GM12878 (cell line): Measurements from ENCODE around the gene ITK. TPM values are rescaled to one million over a fixed set of nuclear protein-coding genes. Genes with fewer than 3 reads are reported as not detected.

ENCODE experiments used
- ATAC-seq: fragments of 200-7000 bp; cut with Tn5 transposase; 3 replicates; pipeline ENCODE4 v1.9.1; 2020; ENCODE audit warnings: mild to moderate bottlenecking, moderate library complexity
- BruUV-seq: library from RNA; stranded (reverse); fragments of 400-500 nt; replicated peaks from 2 replicates; lab custom pipeline; 2021; lab: Mats Ljungman, UMichigan
- CTCF ChIA-PET: fragments of 300-600 bp; sonication (Branson Sonifier 250); formaldehyde crosslinking; extraction: SDS; loops from one replicate; lab custom pipeline; 2021; ENCODE audit warnings: inconsistent platforms; lab: Yijun Ruan, JAX
- POLR2A ChIA-PET: fragments of 350-600 bp; formaldehyde crosslinking; extraction: SDS; loops from one replicate; lab custom pipeline; 2021; ENCODE audit warnings: inconsistent platforms; lab: Charles Lee
- RAD21 ChIA-PET: fragments of 300-600 bp; sonication (Branson Sonifier 250); formaldehyde crosslinking; loops from one replicate; lab custom pipeline; 2023; ENCODE audit warnings: antibody characterized with exemption; ENCODE audit not compliant: unreplicated experiment; lab: Charles Lee
- SMC1A ChIA-PET: fragments of 300-600 bp; sonication (Branson Sonifier 250); formaldehyde crosslinking; loops from one replicate; lab custom pipeline; 2023; ENCODE audit not compliant: unreplicated experiment, uncharacterized antibody; lab: Charles Lee
- DNase-seq: peaks from one replicate; pipeline ENCODE4 v3.0.0-alpha.2; 2011; ENCODE audit warnings: low read depth, low spot score
- FAIRE-seq: peaks from 3 replicates; lab custom pipeline; 2011; peaks lifted over from hg19 to GRCh38; lab: Jason Lieb, UNC
- H2AFZ ChIP-seq: 2 replicates; pipeline ENCODE4 v1.6.0; 2011; ENCODE audit warnings: low read depth, low read length, control low read depth; ENCODE audit not compliant: control insufficient read depth
- H3K27ac ChIP-seq: 2 replicates; pipeline ENCODE4 v1.5.1; 2011; ENCODE audit warnings: control low read depth; ENCODE audit not compliant: control insufficient read depth, insufficient read depth
- H3K27me3 ChIP-seq, 2 experiments: replicated peaks in 1 of 2; 2 replicates each; pipeline versions ENCODE4 v1.6.0 to v1.6.1; 2011; ENCODE audit warnings: low read length in 1 of 2; ENCODE audit not compliant: control insufficient read depth in 2 of 2, insufficient read depth in 2 of 2
- H3K36me3 ChIP-seq, 2 experiments: 2 replicates each; pipeline ENCODE4 v1.5.1; 2011; ENCODE audit warnings: low read length in 1 of 2; ENCODE audit not compliant: control insufficient read depth in 2 of 2, insufficient read depth in 2 of 2
- H3K4me1 ChIP-seq: 2 replicates; pipeline ENCODE4 v1.6.1; 2011; ENCODE audit warnings: mild to moderate bottlenecking, low read length, moderate library complexity, mixed read lengths; ENCODE audit not compliant: control insufficient read depth, insufficient read depth
- H3K4me2 ChIP-seq: 2 replicates; pipeline ENCODE4 v1.6.0; 2011; ENCODE audit warnings: control low read depth; ENCODE audit not compliant: control insufficient read depth, insufficient read depth
- H3K4me3 ChIP-seq: fragments of 200-600 bp; sonication (generic); 2 replicates; pipeline ENCODE4 v1.5.1; 2016
- H3K79me2 ChIP-seq: 2 replicates; pipeline ENCODE4 v1.6.0; 2011; ENCODE audit warnings: low read length; ENCODE audit not compliant: control insufficient read depth, insufficient read depth
- H3K9ac ChIP-seq: 2 replicates; pipeline ENCODE4 v1.8.0; 2011; ENCODE audit warnings: low read length, control low read depth, mixed read lengths; ENCODE audit not compliant: control insufficient read depth, insufficient read depth
- H3K9me3 ChIP-seq: replicated peaks from 3 replicates; pipeline ENCODE4 v1.5.1; 2011; ENCODE audit warnings: mild to moderate bottlenecking, low read length; ENCODE audit not compliant: control insufficient read depth, insufficient read depth
- H4K20me1 ChIP-seq: 2 replicates; pipeline ENCODE4 v1.6.0; 2011; ENCODE audit not compliant: control insufficient read depth, insufficient read depth
- BHLHE40 ChIP-seq, 2 experiments: fragments of 450-650 bp in 1 of 2; IDR thresholded peaks; 2 replicates each; pipeline ENCODE4 v1.6.1; 2011 to 2017; ENCODE audit warnings: low read depth in 2 of 2, borderline replicate concordance in 1 of 2, improper control_type of control experiment in 1 of 2, low read length in 1 of 2, mild to moderate bottlenecking in 1 of 2
- DPF2 ChIP-seq: fragments of 450-650 bp; IDR thresholded peaks from 2 replicates; pipeline ENCODE4 v1.6.1; 2017; ENCODE audit warnings: mild to moderate bottlenecking
- HDAC2 ChIP-seq: fragments of 200-600 bp; sonication (generic); IDR thresholded peaks from 2 replicates; pipeline ENCODE4 v1.6.1; 2017
- IKZF1 ChIP-seq: fragments of 450-650 bp; conservative IDR thresholded peaks from 2 replicates; pipeline ENCODE4 v1.6.1; 2017; ENCODE audit warnings: antibody characterized with exemption, mild to moderate bottlenecking
- IKZF2 ChIP-seq, 2 experiments: fragments of 450-650 bp; IDR thresholded peaks; 2 replicates each; pipeline ENCODE4 v1.6.1; 2017; ENCODE audit warnings: mild to moderate bottlenecking in 2 of 2, moderate library complexity in 2 of 2
- IRF5 ChIP-seq: fragments of 450-650 bp; IDR thresholded peaks from 2 replicates; pipeline ENCODE4 v1.6.1; 2017; ENCODE audit warnings: borderline replicate concordance
- POLR2AphosphoS2 ChIP-seq: IDR thresholded peaks from 2 replicates; pipeline ENCODE4 v1.6.1; 2011; ENCODE audit warnings: low read depth, mild to moderate bottlenecking, low read length, improper control_type of control experiment, moderate library complexity
- RAD51 ChIP-seq: fragments of 450-650 bp; IDR thresholded peaks from 2 replicates; pipeline ENCODE4 v1.6.1; 2016; ENCODE audit warnings: moderate library complexity, mild to moderate bottlenecking, inconsistent platforms
- SPI1 ChIP-seq: IDR thresholded peaks from 2 replicates; pipeline ENCODE4 v1.6.1; 2011; ENCODE audit warnings: low read depth, mild to moderate bottlenecking, low read length, moderate library complexity, borderline replicate concordance; ENCODE audit not compliant: insufficient read depth
- SRF ChIP-seq, 2 experiments: IDR thresholded peaks; 2 replicates each; pipeline ENCODE4 v1.6.1; 2011; ENCODE audit warnings: low read depth in 2 of 2, low read length in 2 of 2, mild to moderate bottlenecking in 1 of 2, moderate library complexity in 1 of 2
- STAT1 ChIP-seq: fragments of 450-650 bp; conservative IDR thresholded peaks from 2 replicates; pipeline ENCODE4 v1.6.1; 2014; ENCODE audit warnings: antibody characterized with exemption, mild to moderate bottlenecking
- SUZ12 ChIP-seq: fragments of 200-600 bp; sonication (generic); IDR thresholded peaks from one replicate; pipeline ENCODE4 v1.6.1; 2018; ENCODE audit warnings: antibody characterized with exemption, mild to moderate bottlenecking; ENCODE audit not compliant: unreplicated experiment
- YBX1 ChIP-seq: fragments of 450-650 bp; IDR thresholded peaks from 2 replicates; pipeline ENCODE4 v1.6.1; 2016; ENCODE audit warnings: antibody characterized with exemption
- ZNF592 ChIP-seq: fragments of 450-650 bp; IDR thresholded peaks from 2 replicates; pipeline ENCODE4 v1.6.1; 2017; ENCODE audit warnings: mild to moderate bottlenecking, moderate library complexity
- WGBS: methylation state at CpG from one replicate; pipeline ENCODE4 v1.1.6; 2016; ENCODE audit warnings: low lambda C conversion rate; ENCODE audit not compliant: insufficient replicate concordance, insufficient coverage; ENCODE audit errors: missing lambda C conversion rate; 5-methylcytosine and 5-hydroxymethylcytosine counted together
- in situ Hi-C: fragments of 300-500 bp; cut with MboI; formaldehyde crosslinking; loops from 9 replicates; pipeline ENCODE4 v1.14.3; 2018; ENCODE audit warnings: mixed read lengths
- intact Hi-C: fragments of 100-400 bp; cut with micrococcal nuclease; formaldehyde crosslinking; loops from one replicate; pipeline ENCODE4 v1.14.2; 2022; ENCODE audit not compliant: unreplicated experiment
- polyA plus RNA-seq, 11 experiments: library from polyadenylated mRNA; depleted of rRNA in 4 of 11; unstranded in 6 of 11; stranded (reverse) in 5 of 11; fragments of >200 nt; fragmentation: Nextera tagmentation in 4 of 11; fragmentation: Illumina TruSeq in 1 of 11; extraction: Ambion mirVana in 4 of 11; extraction: Trizol in 1 of 11; gene quantifications; 1 replicate in 1 of 11; 2 replicates in 10 of 11; pipeline versions ENCODE4 v1.2.1 to v1.2.3, GENCODE V29; 2011 to 2016; ENCODE audit warnings: inconsistent platforms in 2 of 11, missing spikeins in 2 of 11, low read depth in 1 of 11
- total RNA-seq, 4 experiments: library from RNA; depleted of rRNA in 3 of 4; stranded (reverse); fragments of >200 nt in 3 of 4; fragmentation: Illumina TruSeq in 1 of 4; extraction: Trizol in 1 of 4; gene quantifications; 2 replicates each; pipeline versions ENCODE4 v1.2.1 to v1.2.3, GENCODE V29; 2013 to 2021
- TF ChIP-seq, protein P1 (sequence below): fragments of 150-350 bp; IDR thresholded peaks from 2 replicates; pipeline ENCODE4 v1.6.1; 2016; ENCODE audit warnings: low read depth, low read length

The ITK gene
- total and polyA plus RNA-seq, 10 of the 15 experiments (the other 5 are each of a cell fraction or from before 2014, with no cell fraction given): 0.05 to 2.4 (median 0.76) TPM

- ATAC-seq: no peak
- peaks cover 4% of the 10 kb centered on the region for H3K4me1 ChIP-seq
- peaks cover 8% of the 10 kb centered on the region for H3K79me2 ChIP-seq
- TF ChIP-seq SPI1: no peak
- no peak for TF ChIP-seq SRF (IDR thresholded peaks at IDR 0.05; ENCODE audit: low read depth in 2 of 2, low read length in 2 of 2)
- no peak for TF ChIP-seq DPF2
- TF ChIP-seq IKZF1: no peak
- TF ChIP-seq SUZ12: no peak
- TF ChIP-seq HDAC2: no peak
- TF ChIP-seq STAT1: no peak
- TF ChIP-seq RAD51: no peak
- no peak for TF ChIP-seq BHLHE40 (IDR thresholded peaks at IDR 0.05; ENCODE audit: borderline replicate concordance in 1 of 2, low read depth in 2 of 2, low read length in 1 of 2)
- TF ChIP-seq ZNF592: no peak
- TF ChIP-seq, protein P1, sequence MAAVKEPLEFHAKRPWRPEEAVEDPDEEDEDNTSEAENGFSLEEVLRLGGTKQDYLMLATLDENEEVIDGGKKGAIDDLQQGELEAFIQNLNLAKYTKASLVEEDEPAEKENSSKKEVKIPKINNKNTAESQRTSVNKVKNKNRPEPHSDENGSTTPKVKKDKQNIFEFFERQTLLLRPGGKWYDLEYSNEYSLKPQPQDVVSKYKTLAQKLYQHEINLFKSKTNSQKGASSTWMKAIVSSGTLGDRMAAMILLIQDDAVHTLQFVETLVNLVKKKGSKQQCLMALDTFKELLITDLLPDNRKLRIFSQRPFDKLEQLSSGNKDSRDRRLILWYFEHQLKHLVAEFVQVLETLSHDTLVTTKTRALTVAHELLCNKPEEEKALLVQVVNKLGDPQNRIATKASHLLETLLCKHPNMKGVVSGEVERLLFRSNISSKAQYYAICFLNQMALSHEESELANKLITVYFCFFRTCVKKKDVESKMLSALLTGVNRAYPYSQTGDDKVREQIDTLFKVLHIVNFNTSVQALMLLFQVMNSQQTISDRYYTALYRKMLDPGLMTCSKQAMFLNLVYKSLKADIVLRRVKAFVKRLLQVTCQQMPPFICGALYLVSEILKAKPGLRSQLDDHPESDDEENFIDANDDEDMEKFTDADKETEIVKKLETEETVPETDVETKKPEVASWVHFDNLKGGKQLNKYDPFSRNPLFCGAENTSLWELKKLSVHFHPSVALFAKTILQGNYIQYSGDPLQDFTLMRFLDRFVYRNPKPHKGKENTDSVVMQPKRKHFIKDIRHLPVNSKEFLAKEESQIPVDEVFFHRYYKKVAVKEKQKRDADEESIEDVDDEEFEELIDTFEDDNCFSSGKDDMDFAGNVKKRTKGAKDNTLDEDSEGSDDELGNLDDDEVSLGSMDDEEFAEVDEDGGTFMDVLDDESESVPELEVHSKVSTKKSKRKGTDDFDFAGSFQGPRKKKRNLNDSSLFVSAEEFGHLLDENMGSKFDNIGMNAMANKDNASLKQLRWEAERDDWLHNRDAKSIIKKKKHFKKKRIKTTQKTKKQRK: no peak
- TF ChIP-seq IKZF2 (IDR thresholded peaks at IDR 0.05): no peak
- no peak for TF ChIP-seq YBX1
- TF ChIP-seq IRF5: no peak
- no peak for TF ChIP-seq POLR2AphosphoS2
Measured at GRCh38 chr5:157289164-157289819, 108.7 kb downstream of the ITK start.

More at GRCh38 chr5:157289164-157289819, 108.7 kb downstream of the ITK start:
- H3K4me3 ChIP-seq: no peak overlapping the region
- 0 out of 2 replicates have a peak, but pooled peaks cover 7% of the 10 kb centered on the region for H4K20me1 ChIP-seq
- no TSS peak for BruUV-seq
- ChIA-PET RAD21 (interaction anchor here (0.5 kb wide), 1 partner anchor 441 kb away, joined by 3 read pairs; no protein-coding TSS in a partner anchor), POLR2A (interaction anchor here (0.6 kb wide), 2 partner anchors 16 to 1850 kb away, joined by 3 to 4 read pairs; no protein-coding TSS in a partner anchor), SMC1A (interaction anchor here (4.2 kb wide), 1 partner anchor 36 kb away, joined by 23 read pairs; no protein-coding TSS in a partner anchor), CTCF (interaction anchor here (1.1 kb wide), 1 partner anchor 36 kb away, joined by 4 read pairs; no protein-coding TSS in a partner anchor)
- H3K36me3 ChIP-seq: peaks cover 18 to 34% of the 10 kb centered on the region in 2 experiments
- in situ Hi-C loops: no loop called here
- FAIRE-seq (no peak), DNase-seq (no peak)
- H3K27me3 ChIP-seq: no peaks in the 10 kb centered on the region
- no peak overlapping the region for H3K4me2 ChIP-seq
- H3K27ac ChIP-seq: no peak overlapping the region
- H2AFZ ChIP-seq: no peak overlapping the region
- intact Hi-C loops: loop anchor here (10.0 kb wide), 1 partner anchor 1206 kb away; no protein-coding TSS in a partner anchor
- H3K9ac ChIP-seq: no peak overlapping the region
- H3K9me3 ChIP-seq: no peaks in the 10 kb centered on the region
- 98% methylated on average over 9 of the region's 9 CpGs for WGBS
